ENCODE measurements around the gene METTL16. TPM values are rescaled to one million over a fixed set of nuclear protein-coding genes. Genes with fewer than 3 reads are reported as not detected.

Gene METTL16
- total and polyA plus RNA-seq, 10 donors, result 17.1 to 38.2 (median 27.8) TPM

- H3K27me3 ChIP-seq (replicated peaks in 1 of 7), result no peaks in the 10 kb centered on the region
- 47 to 88% (median 83%) methylated on average over 2 of the region's 2 CpGs for WGBS, 5 donors
- peak overlapping the region in 3 of 8 donors; percentile 20 to 48 (median 44) for H3K27ac ChIP-seq
- peaks cover 0 to 23% (median 12%) of the 10 kb centered on the region in 6 donors for H3K36me3 ChIP-seq
- no peak for DNase-seq
- no peaks in the 10 kb centered on the region for H3K9me3 ChIP-seq
- H3K4me3 ChIP-seq, result no peak overlapping the region
- peaks cover 10 to 64% (median 37%) of the 10 kb centered on the region in 6 donors for H3K4me1 ChIP-seq
- intact Hi-C loops (cut with DNase I; ENCODE audit: low total_unique reads), result no loop called here
- TF ChIP-seq CTCF (IDR thresholded peaks at IDR 0.05 in 8 of 11, conservative IDR thresholded peaks at IDR 0.05 in 3 of 11) (no peak), POLR2A (IDR thresholded peaks at IDR 0.05) (no peak), POLR2AphosphoS5 (IDR thresholded peaks at IDR 0.05) (no peak)
Measured at GRCh38 chr17:2481760-2482159, 29.9 kb downstream of the METTL16 start.

- no peaks in the 10 kb centered on the region for H3K27me3 ChIP-seq (replicated peaks in 1 of 7)
- no peak overlapping the region for H3K4me3 ChIP-seq
- peaks cover 0 to 54% (median 43%) of the 10 kb centered on the region in 6 donors for H3K36me3 ChIP-seq
- no peak for TF ChIP-seq CTCF (IDR thresholded peaks at IDR 0.05 in 8 of 11, conservative IDR thresholded peaks at IDR 0.05 in 3 of 11)
- no peaks in the 10 kb centered on the region for H3K9me3 ChIP-seq
- H3K4me1 ChIP-seq, result peaks cover 10 to 32% (median 21%) of the 10 kb centered on the region in 6 donors
- 43 to 71% (median 54%) methylated on average over 3 of the region's 3 CpGs for WGBS, 5 donors
- no peak for DNase-seq
- no peak overlapping the region for H3K27ac ChIP-seq
- intact Hi-C loops (cut with DNase I; ENCODE audit: low total_unique reads), result no loop called here
Measured at GRCh38 chr17:2478458-2478857, 33.2 kb downstream of the METTL16 start.

- DNase-seq, result no peak
- Histone ChIP-seq H3K9me3 (no peaks in the 10 kb centered on the region), H3K27ac (no peak overlapping the region), H3K4me3 (no peak overlapping the region), H3K27me3 (replicated peaks in 1 of 7) (no peaks in the 10 kb centered on the region), H3K4me1 (peaks cover 0 to 12% (median 2%) of the 10 kb centered on the region in 6 donors), H3K36me3 (peaks cover 0 to 82% (median 67%) of the 10 kb centered on the region in 6 donors)
- 89 to 96% (median 91%) methylated on average over 14 of the region's 14 CpGs for WGBS, 5 donors
- TF ChIP-seq CTCF (IDR thresholded peaks at IDR 0.05 in 8 of 11, conservative IDR thresholded peaks at IDR 0.05 in 3 of 11) (no peak), POLR2AphosphoS5 (IDR thresholded peaks at IDR 0.05) (no peak), POLR2A (IDR thresholded peaks at IDR 0.05) (no peak)
- intact Hi-C loops (cut with DNase I; ENCODE audit: low total_unique reads), result no loop called here
Measured at GRCh38 chr17:2475056-2475455, 36.6 kb downstream of the METTL16 start.

GRCh38 chr17:2474371-2474770, 37.3 kb downstream of the METTL16 start:
- Histone ChIP-seq H3K36me3 (peaks cover 0 to 88% (median 68%) of the 10 kb centered on the region in 6 donors), H3K9me3 (no peaks in the 10 kb centered on the region), H3K27ac (no peak overlapping the region), H3K4me1 (peaks cover 0 to 12% (median 2%) of the 10 kb centered on the region in 6 donors), H3K27me3 (replicated peaks in 1 of 7) (no peaks in the 10 kb centered on the region), H3K4me3 (no peak overlapping the region)
- intact Hi-C loops (cut with DNase I; ENCODE audit: low total_unique reads), result no loop called here
- WGBS, 5 donors, result 90 to 97% (median 96%) methylated on average over 8 to 9 of the region's 9 CpGs
- no peak for DNase-seq
- TF ChIP-seq POLR2AphosphoS5 (IDR thresholded peaks at IDR 0.05), result no peak
- no peak for TF ChIP-seq CTCF (IDR thresholded peaks at IDR 0.05 in 8 of 11, conservative IDR thresholded peaks at IDR 0.05 in 3 of 11)
- TF ChIP-seq POLR2A (IDR thresholded peaks at IDR 0.05), result no peak
